Neural crest cell (in vitro differentiated cells): Measurements from ENCODE around the gene KDM4C. TPM values are rescaled to one million over a fixed set of nuclear protein-coding genes. Genes with fewer than 3 reads are reported as not detected.

ENCODE experiments used
- DNase-seq: peaks from one replicate; pipeline ENCODE4 v3.0.0; 2021; ENCODE audit warnings: low read depth, mixed read lengths, low spot score
- H3K27ac Mint-ChIP-seq: one replicate; pipeline ENCODE4 v1.8.0; 2021; ENCODE audit warnings: mild to moderate bottlenecking, mixed read lengths; ENCODE audit not compliant: unreplicated experiment
- H3K27me3 Mint-ChIP-seq: 2 replicates; pipeline ENCODE4 v1.8.0; 2021; ENCODE audit warnings: low read depth, mild to moderate bottlenecking, mixed read lengths
- H3K36me3 Mint-ChIP-seq: 2 replicates; pipeline ENCODE4 v1.8.0; 2021; ENCODE audit warnings: low read depth, mild to moderate bottlenecking, mixed read lengths
- H3K4me1 Mint-ChIP-seq: 2 replicates; pipeline ENCODE4 v1.8.0; 2021; ENCODE audit warnings: mixed read lengths
- H3K4me3 Mint-ChIP-seq: one replicate; pipeline ENCODE4 v1.8.0; 2021; ENCODE audit warnings: mild to moderate bottlenecking, mixed read lengths
- H3K9me3 Mint-ChIP-seq: 2 replicates; pipeline ENCODE4 v1.8.0; 2021; ENCODE audit warnings: mixed read lengths
- total RNA-seq: library from RNA; stranded (reverse); gene quantifications from 2 replicates; pipeline ENCODE4 v1.2.1, GENCODE V29; 2021
- TF ChIP-seq, protein P1 (sequence below): fragments of 200-600 bp; sonication (generic); conservative IDR thresholded peaks from 2 replicates; pipeline ENCODE4 v1.5.0; 2021; ENCODE audit warnings: antibody characterized with exemption, mild to moderate bottlenecking

KDM4C gene
- total RNA-seq, 1 donor from 2014 or later, result 11.2 TPM

DNA sequence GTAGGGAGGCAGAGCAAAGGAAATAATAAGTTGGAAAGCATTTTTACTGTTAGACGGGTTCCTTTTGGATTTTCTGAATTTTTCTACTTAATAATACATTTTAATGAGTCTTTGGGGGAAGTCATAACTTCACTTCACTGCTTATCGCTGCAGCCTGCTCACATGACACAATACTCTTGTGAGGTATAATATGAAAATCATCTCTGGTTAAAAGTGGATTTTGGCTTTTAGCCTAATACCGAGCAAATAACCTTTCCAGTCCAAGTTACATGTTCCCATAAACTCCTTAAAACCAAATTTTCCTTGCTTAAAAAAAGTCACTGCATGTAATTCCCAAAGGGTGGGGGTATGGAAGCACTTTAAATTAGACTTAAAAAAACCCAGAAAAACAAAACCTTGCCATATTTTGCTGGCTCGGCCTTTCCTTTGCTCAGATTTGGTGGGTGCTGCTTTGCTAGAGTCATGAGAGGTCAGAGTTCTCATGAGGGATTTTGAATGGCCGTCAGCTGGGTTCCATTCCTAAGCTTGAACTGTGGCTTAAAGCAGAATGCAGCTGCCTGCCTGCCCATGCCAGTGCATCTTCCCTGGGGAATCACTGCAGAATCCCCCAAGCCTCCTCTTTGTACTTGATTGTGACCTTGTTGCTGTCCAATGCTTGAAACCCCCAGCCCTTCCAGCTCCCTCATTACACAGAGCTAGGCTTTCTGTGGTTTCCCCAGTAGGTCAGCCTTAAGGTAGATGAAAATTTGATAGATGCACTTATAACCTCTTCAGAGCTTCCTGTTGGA, 331.8 kb downstream of the KDM4C start:
- no peak for DNase-seq
- H3K9me3 Mint-ChIP-seq, result no peaks in the 10 kb centered on the region

DNA sequence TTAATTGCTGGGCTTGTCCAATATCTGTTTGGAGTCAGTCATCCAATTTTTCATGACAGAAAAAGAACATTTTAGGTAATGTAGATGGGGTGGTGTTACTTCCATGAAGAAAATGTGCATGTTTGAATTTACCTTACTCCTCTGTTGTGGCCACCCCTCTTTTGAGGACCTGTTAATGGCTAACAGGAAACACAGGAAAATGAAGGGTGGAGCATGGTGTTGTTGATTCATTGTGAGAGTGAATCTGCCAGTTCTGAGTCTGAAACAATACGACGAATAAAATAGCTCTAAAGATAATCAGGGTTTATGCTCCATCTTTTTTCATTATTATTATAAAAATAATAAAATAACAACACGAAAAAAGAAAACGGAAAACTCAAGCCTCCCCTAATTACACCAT, 335.3 kb downstream of the KDM4C start:
- H3K4me1 Mint-ChIP-seq, result peaks cover 23% of the 10 kb centered on the region

More for the DNA sequence above, 331.8 kb downstream of the KDM4C start:
- H3K4me3 Mint-ChIP-seq, result no peak overlapping the region
- H3K27me3 Mint-ChIP-seq, result no peaks in the 10 kb centered on the region
- TF ChIP-seq, protein P1, sequence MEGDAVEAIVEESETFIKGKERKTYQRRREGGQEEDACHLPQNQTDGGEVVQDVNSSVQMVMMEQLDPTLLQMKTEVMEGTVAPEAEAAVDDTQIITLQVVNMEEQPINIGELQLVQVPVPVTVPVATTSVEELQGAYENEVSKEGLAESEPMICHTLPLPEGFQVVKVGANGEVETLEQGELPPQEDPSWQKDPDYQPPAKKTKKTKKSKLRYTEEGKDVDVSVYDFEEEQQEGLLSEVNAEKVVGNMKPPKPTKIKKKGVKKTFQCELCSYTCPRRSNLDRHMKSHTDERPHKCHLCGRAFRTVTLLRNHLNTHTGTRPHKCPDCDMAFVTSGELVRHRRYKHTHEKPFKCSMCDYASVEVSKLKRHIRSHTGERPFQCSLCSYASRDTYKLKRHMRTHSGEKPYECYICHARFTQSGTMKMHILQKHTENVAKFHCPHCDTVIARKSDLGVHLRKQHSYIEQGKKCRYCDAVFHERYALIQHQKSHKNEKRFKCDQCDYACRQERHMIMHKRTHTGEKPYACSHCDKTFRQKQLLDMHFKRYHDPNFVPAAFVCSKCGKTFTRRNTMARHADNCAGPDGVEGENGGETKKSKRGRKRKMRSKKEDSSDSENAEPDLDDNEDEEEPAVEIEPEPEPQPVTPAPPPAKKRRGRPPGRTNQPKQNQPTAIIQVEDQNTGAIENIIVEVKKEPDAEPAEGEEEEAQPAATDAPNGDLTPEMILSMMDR, result no peak
- H3K27ac Mint-ChIP-seq, result no peak overlapping the region
- peaks cover 19% of the 10 kb centered on the region for H3K4me1 Mint-ChIP-seq
- H3K36me3 Mint-ChIP-seq, result no peaks in the 10 kb centered on the region

DNA sequence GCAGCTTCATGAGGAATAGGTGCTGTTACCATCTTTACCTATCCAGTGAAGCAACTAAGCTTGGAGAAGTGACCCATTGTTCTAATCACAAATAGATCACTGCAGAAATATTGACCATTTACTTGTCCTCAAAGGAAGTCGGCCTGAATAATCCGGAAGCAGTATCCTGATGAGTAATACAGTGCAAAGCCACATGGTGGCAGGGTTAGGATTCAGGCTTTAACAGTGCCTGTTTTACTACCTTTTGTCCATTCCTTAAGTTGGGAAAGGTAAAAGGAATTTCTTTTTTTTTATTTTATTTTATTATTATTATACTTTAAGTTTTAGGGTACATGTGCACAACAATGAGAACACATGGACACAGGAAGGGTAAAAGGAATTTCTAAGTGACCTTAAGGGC, 336.3 kb downstream of the KDM4C start:
- Mint-ChIP-seq H3K36me3 (no peaks in the 10 kb centered on the region), H3K9me3 (no peaks in the 10 kb centered on the region), H3K27ac (no peak overlapping the region), H3K27me3 (no peaks in the 10 kb centered on the region), H3K4me1 (peaks cover 15% of the 10 kb centered on the region), H3K4me3 (no peak overlapping the region)
- no peak for DNase-seq
- TF ChIP-seq, protein P1, result peak; percentile 58

More for the DNA sequence above, 335.3 kb downstream of the KDM4C start:
- TF ChIP-seq, protein P1, result no peak
- Mint-ChIP-seq H3K27ac (no peak overlapping the region), H3K9me3 (no peaks in the 10 kb centered on the region), H3K36me3 (no peaks in the 10 kb centered on the region), H3K4me3 (no peak overlapping the region), H3K27me3 (no peaks in the 10 kb centered on the region)
- no peak for DNase-seq

DNA sequence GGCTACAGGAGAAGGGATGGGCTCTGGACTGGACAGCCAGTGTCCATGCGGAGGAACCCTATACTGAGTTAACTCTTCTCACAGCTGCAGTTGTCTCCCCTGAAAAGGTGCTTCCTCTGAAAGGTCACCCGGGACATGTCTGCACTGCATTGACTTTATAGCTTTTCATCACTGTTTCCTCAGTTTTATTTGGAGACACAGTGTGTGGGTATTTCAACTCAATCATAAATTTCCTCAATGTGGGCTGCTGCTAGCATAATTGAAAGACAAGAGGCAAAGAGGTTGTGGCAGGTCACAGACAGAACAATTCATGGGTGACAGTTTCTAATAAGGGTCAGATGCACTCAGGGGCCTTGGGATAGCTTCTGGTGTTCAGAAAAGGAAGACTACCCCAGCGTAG, 336.8 kb downstream of the KDM4C start:
- H3K9me3 Mint-ChIP-seq, result no peaks in the 10 kb centered on the region
- no peak overlapping the region for H3K4me3 Mint-ChIP-seq
- no peaks in the 10 kb centered on the region for H3K36me3 Mint-ChIP-seq
- no peak for DNase-seq
- H3K27me3 Mint-ChIP-seq, result no peaks in the 10 kb centered on the region
- TF ChIP-seq, protein P1, result no peak
- H3K4me1 Mint-ChIP-seq, result peaks cover 11% of the 10 kb centered on the region
- H3K27ac Mint-ChIP-seq, result peak overlapping the region; percentile 35

GRCh38 chr9:7095058-7095457, 337.3 kb downstream of the KDM4C start:
- Mint-ChIP-seq H3K4me3 (no peak overlapping the region), H3K9me3 (no peaks in the 10 kb centered on the region), H3K27ac (no peak overlapping the region), H3K4me1 (peaks cover 6% of the 10 kb centered on the region), H3K36me3 (no peaks in the 10 kb centered on the region), H3K27me3 (no peaks in the 10 kb centered on the region)
- TF ChIP-seq, protein P1, result no peak
- no peak for DNase-seq
